ENCODE measurements around the gene PIAS2.

The PIAS2 gene

DNA sequence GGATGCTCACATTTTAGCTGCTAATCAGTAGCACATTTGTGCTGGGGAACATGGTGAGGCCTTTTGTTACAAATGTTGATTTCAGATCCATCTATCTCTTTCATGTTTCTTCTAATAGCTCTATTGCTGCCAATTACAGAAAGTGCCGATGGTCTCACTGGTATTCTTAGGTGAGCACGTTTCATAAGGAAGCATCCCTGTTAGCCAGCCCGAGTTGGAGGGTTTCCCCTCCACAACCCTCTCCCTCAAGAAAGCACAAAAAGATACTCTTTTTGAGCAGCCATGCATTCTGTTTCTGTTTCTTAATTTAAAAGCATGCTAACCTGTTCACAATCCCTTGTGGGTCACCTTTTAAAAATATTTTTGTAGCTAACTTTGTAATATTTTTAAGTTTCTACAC, 129.6 kb downstream of the PIAS2 start:
- DNase-seq (ENCODE audit: extremely low spot score), result no peak

DNA sequence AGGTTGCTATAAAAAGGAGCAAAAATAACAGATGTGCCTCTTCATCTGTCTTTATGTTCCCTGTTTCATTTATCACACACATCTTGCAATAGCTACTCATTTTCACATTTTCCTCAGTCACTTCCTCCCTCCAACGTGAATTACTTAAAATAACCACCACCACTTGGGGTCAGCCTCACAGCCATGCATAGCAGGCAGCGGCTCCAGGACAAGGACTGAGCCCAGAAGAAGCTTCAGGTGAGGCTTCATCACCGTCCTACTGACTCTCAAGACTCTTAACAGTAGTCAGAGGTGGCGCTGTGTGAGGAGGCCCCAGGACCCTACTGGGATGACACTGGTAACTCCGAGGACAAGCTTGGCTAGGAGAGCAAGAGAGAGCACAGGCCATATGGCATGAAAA, 144.9 kb downstream of the PIAS2 start:
- no peak for DNase-seq (ENCODE audit: extremely low spot score)
- TF ChIP-seq LEF1 (IDR thresholded peaks at IDR 0.05; ENCODE audit: borderline replicate concordance) (no peak), BHLHE40 (IDR thresholded peaks at IDR 0.05; ENCODE audit: borderline replicate concordance) (no peak), ELF4 (IDR thresholded peaks at IDR 0.05) (no peak), TARDBP (IDR thresholded peaks at IDR 0.05) (no peak), FOXA1 (IDR thresholded peaks at IDR 0.05) (no peak), CTBP1 (IDR thresholded peaks at IDR 0.05; ENCODE audit: borderline replicate concordance) (no peak), NFRKB (IDR thresholded peaks at IDR 0.05) (no peak), FOXK2 (IDR thresholded peaks at IDR 0.05) (no peak), L3MBTL2 (conservative IDR thresholded peaks at IDR 0.05) (no peak), SUZ12 (IDR thresholded peaks at IDR 0.05) (no peak), FOXM1 (IDR thresholded peaks at IDR 0.05; ENCODE audit: borderline replicate concordance) (no peak), ARNT (IDR thresholded peaks at IDR 0.05) (no peak), ZNF384 (IDR thresholded peaks at IDR 0.05) (no peak), HDGF (IDR thresholded peaks at IDR 0.05; ENCODE audit: borderline replicate concordance) (no peak), SP1 (IDR thresholded peaks at IDR 0.05) (no peak)
- TF ChIP-seq, protein P1, sequence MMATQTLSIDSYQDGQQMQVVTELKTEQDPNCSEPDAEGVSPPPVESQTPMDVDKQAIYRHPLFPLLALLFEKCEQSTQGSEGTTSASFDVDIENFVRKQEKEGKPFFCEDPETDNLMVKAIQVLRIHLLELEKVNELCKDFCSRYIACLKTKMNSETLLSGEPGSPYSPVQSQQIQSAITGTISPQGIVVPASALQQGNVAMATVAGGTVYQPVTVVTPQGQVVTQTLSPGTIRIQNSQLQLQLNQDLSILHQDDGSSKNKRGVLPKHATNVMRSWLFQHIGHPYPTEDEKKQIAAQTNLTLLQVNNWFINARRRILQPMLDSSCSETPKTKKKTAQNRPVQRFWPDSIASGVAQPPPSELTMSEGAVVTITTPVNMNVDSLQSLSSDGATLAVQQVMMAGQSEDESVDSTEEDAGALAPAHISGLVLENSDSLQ (IDR thresholded peaks at IDR 0.05), result no peak
- POLR2A ChIA-PET, result no interaction called here
- CTCF ChIA-PET, result interaction anchor here (0.8 kb wide), 1 partner anchor 282 kb away, joined by 5 read pairs; no protein-coding TSS in a partner anchor

More for the DNA sequence above, 129.6 kb downstream of the PIAS2 start:
- POLR2A ChIA-PET, result no interaction called here
- TF ChIP-seq NFRKB (IDR thresholded peaks at IDR 0.05), result no peak
- no peak for TF ChIP-seq LEF1 (IDR thresholded peaks at IDR 0.05; ENCODE audit: borderline replicate concordance)
- no peak for TF ChIP-seq FOXK2 (IDR thresholded peaks at IDR 0.05)
- no peak for TF ChIP-seq TARDBP (IDR thresholded peaks at IDR 0.05)
- CTCF ChIA-PET, result no interaction called here

DNA sequence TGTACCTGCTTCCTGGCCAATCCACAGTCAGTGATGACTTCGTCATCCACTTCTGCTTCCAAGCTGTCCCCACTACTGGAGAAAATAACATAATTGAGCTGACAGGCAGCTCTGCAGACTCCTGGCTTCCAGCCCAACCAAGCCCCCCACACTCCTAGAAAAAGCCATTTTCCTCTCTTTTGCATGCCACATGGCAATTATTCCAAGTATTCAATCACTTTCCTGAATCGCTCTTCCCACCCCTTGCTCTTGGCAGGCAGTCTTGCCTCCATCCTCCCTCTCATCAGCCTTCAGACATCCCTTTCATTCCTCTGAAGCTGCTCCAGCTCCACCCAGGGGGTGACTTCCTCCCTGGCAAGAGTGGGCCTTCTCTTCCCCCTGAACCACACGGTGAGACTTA, 146.2 kb downstream of the PIAS2 start:
- CTCF ChIA-PET, result interaction anchor here (0.7 kb wide), 1 partner anchor 92 kb away, joined by 3 read pairs; no protein-coding TSS in a partner anchor
- POLR2A ChIA-PET, result no interaction called here
- no peak for DNase-seq (ENCODE audit: extremely low spot score)
- no peak for TF ChIP-seq NFRKB (IDR thresholded peaks at IDR 0.05)
- no peak for TF ChIP-seq TARDBP (IDR thresholded peaks at IDR 0.05)
- no peak for TF ChIP-seq FOXA1 (IDR thresholded peaks at IDR 0.05)
- TF ChIP-seq LEF1 (IDR thresholded peaks at IDR 0.05; ENCODE audit: borderline replicate concordance), result no peak

DNA sequence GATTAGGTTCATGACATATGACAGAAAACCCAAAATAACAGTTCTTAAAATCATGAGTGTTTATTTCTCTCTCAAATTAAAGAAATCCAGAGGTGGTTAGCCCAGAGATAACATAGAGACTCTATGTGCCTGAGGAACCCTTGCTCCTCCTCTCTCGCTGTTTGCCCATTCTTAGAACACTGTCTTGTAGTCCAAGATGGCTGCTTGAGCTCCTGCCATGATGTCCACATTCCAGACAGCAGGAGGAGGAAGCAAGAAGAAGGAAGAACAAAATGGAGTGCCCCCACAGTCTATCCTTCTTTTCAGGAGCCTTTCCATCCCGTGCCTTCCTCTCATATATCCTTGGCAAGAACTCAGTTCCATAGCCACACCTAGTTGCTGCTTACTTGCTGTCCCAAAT, 146.6 kb downstream of the PIAS2 start:
- ChIA-PET CTCF (interaction anchor here (0.7 to 0.9 kb wide), 2 partner anchors 92 to 597 kb away, joined by 3 to 4 read pairs; a partner anchor contains a TSS), POLR2A (no interaction called here)
- TF ChIP-seq FOXA1 (IDR thresholded peaks at IDR 0.05) (no peak), FOXM1 (IDR thresholded peaks at IDR 0.05; ENCODE audit: borderline replicate concordance) (no peak), NFRKB (IDR thresholded peaks at IDR 0.05) (no peak)
- DNase-seq (ENCODE audit: extremely low spot score), result no peak

DNA sequence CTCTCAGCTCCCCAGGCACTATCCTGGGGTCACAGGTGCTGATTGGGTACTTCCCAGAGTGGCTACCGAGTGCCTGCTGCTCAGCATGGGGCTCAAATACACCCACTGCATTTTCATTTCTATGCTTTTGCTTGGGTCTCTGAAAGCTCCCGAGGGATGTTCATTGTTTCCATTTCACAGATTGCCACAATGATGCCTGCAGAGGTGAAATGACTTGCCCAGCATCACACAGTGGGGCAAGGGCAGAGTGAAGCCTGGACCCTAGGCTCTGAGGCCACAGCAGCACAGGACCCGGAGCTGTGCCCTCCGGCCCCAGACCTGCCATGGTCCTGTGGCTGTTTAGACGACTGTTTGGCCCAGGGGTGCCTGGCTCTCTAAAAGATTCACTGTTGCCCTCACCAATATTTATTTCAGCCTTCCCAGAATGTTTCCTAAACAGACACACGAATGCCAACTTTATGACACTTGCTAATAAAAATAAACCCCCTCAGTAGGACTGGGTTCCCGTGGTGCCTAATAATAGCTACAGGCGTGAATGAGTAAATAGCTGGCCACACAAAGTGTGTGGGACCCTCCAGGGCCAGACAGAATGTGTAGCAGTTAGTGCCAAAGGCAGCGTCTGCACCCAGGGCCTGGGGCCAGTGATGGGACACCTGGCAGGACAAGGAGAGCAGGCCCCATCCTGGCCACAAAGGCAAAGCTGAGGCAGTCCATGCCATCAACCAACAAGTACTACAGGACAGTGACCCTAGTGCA, 149.0 kb downstream of the PIAS2 start:
- CTCF ChIA-PET, result interaction anchor here (0.7 kb wide), 1 partner anchor 19 kb away, joined by 4 read pairs; no protein-coding TSS in a partner anchor
- no peak for DNase-seq (ENCODE audit: extremely low spot score)
- POLR2A ChIA-PET, result no interaction called here
- TF ChIP-seq HDGF (IDR thresholded peaks at IDR 0.05; ENCODE audit: borderline replicate concordance) (no peak), FOXA1 (IDR thresholded peaks at IDR 0.05) (no peak), FOXM1 (IDR thresholded peaks at IDR 0.05; ENCODE audit: borderline replicate concordance) (no peak), CTBP1 (IDR thresholded peaks at IDR 0.05; ENCODE audit: borderline replicate concordance) (no peak), SP1 (IDR thresholded peaks at IDR 0.05) (no peak), NFRKB (IDR thresholded peaks at IDR 0.05) (no peak), FOXK2 (IDR thresholded peaks at IDR 0.05) (no peak), LEF1 (IDR thresholded peaks at IDR 0.05; ENCODE audit: borderline replicate concordance) (no peak), ELF4 (IDR thresholded peaks at IDR 0.05) (no peak), BHLHE40 (IDR thresholded peaks at IDR 0.05; ENCODE audit: borderline replicate concordance) (no peak), ZNF384 (IDR thresholded peaks at IDR 0.05) (no peak), SUZ12 (IDR thresholded peaks at IDR 0.05) (no peak), ARNT (IDR thresholded peaks at IDR 0.05) (no peak), TARDBP (IDR thresholded peaks at IDR 0.05) (no peak)

DNA sequence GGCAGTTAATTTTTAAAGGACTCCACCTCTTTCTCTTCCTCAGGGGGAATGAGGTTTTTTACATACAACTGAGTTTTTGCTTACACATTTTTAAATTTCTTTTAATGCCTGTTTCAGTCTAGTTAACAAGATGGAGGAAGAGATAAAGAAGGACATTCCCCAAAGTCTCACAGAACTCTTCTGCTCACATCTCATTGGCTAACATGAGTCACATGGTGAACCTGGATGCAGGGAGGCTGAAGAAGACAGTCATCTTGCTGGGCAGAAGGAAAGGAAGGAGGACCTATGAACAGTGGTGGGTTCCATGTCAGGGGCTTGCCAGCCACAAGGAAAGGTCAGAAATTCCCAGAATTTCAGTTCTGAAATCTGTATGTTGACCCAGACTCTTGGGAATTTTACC, 150.1 kb downstream of the PIAS2 start:
- ChIA-PET POLR2A (no interaction called here), CTCF (no interaction called here)
- TF ChIP-seq FOXM1 (IDR thresholded peaks at IDR 0.05; ENCODE audit: borderline replicate concordance) (no peak), CTBP1 (IDR thresholded peaks at IDR 0.05; ENCODE audit: borderline replicate concordance) (no peak), L3MBTL2 (conservative IDR thresholded peaks at IDR 0.05) (no peak), BHLHE40 (IDR thresholded peaks at IDR 0.05; ENCODE audit: borderline replicate concordance) (no peak), FOXA1 (IDR thresholded peaks at IDR 0.05) (no peak), ZNF384 (IDR thresholded peaks at IDR 0.05) (no peak), NFRKB (IDR thresholded peaks at IDR 0.05) (no peak), TARDBP (IDR thresholded peaks at IDR 0.05) (no peak), ELF4 (IDR thresholded peaks at IDR 0.05) (no peak), HDGF (IDR thresholded peaks at IDR 0.05; ENCODE audit: borderline replicate concordance) (no peak), SUZ12 (IDR thresholded peaks at IDR 0.05) (no peak), ARNT (IDR thresholded peaks at IDR 0.05) (no peak), LEF1 (IDR thresholded peaks at IDR 0.05; ENCODE audit: borderline replicate concordance) (no peak), SP1 (IDR thresholded peaks at IDR 0.05) (no peak)
- TF ChIP-seq, protein P1 (IDR thresholded peaks at IDR 0.05), result no peak
- DNase-seq (ENCODE audit: extremely low spot score), result no peak

DNA sequence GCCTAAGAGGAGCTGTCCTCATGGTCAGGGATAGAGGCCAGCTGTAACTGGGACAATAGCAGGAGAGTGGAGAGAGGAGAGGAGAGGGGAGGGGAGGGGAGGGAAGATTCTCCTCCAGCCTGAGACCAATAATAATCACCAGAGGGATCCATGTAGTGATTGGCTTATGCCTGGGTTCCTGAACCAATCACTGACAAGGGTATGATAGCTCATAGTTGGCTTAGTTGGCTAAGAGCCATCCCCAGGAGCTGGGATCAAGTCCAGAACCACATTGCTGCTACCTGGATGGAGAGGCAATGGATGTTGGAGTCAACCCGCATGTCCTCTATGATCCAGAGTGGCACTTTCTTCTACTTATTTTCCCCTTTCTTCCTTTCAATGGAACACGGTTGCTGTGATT, 152.7 kb downstream of the PIAS2 start:
- ChIA-PET CTCF (no interaction called here), POLR2A (no interaction called here)
- TF ChIP-seq HDGF (IDR thresholded peaks at IDR 0.05; ENCODE audit: borderline replicate concordance) (no peak), FOXK2 (IDR thresholded peaks at IDR 0.05) (no peak), TARDBP (IDR thresholded peaks at IDR 0.05) (no peak), LEF1 (IDR thresholded peaks at IDR 0.05; ENCODE audit: borderline replicate concordance) (no peak), ZNF384 (IDR thresholded peaks at IDR 0.05) (no peak), ELF4 (IDR thresholded peaks at IDR 0.05) (no peak), SUZ12 (IDR thresholded peaks at IDR 0.05) (no peak), CTBP1 (IDR thresholded peaks at IDR 0.05; ENCODE audit: borderline replicate concordance) (no peak), SP1 (IDR thresholded peaks at IDR 0.05) (no peak), BHLHE40 (IDR thresholded peaks at IDR 0.05; ENCODE audit: borderline replicate concordance) (no peak)
- TF ChIP-seq, protein P1 (IDR thresholded peaks at IDR 0.05), result no peak
- DNase-seq (ENCODE audit: extremely low spot score), result no peak
